HG03103 (cell line): ENCODE results near the gene UPK2.
"Not testable (repeated sequence)": the region's sequence is repeated elsewhere in the genome, so short reads cannot be mapped to it uniquely, and the experiment has no call there.

ENCODE experiments used
- ATAC-seq: cut with Tn5 transposase; IDR thresholded peaks from one replicate; pipeline ENCODE4 v1.9.1; 2021; ENCODE audit warnings: low read depth; ENCODE audit not compliant: unreplicated experiment

UPK2 gene

GRCh38 chr11:118980191-118980881, 24.2 kb downstream of the UPK2 start:
- no peak for ATAC-seq

- ATAC-seq = not testable (repeated sequence)
Measured at GRCh38 chr11:118984337-118984736, 28.2 kb downstream of the UPK2 start.

- ATAC-seq = no peak
Measured at GRCh38 chr11:118984825-118985224, 28.7 kb downstream of the UPK2 start.

GRCh38 chr11:118988280-118988679, 32.2 kb downstream of the UPK2 start:
- ATAC-seq = no peak

- not testable (repeated sequence) for ATAC-seq
Measured at GRCh38 chr11:118991486-118992038, 35.5 kb downstream of the UPK2 start.

GRCh38 chr11:118996926-118997626, 41.0 kb downstream of the UPK2 start:
- ATAC-seq = peak; percentile 8

- ATAC-seq = peak; percentile 82
Measured at GRCh38 chr11:118997627-118998387, 41.7 kb downstream of the UPK2 start, which contains the start of gene CENATAC. Gene CENATAC, plus strand, starts transcription at chr11:118998138. Its CDS starts 60 bp downstream, at chr11:118998198.

- no peak for ATAC-seq
Measured at GRCh38 chr11:118998388-118998717, 42.3 kb downstream of the UPK2 start.

GRCh38 chr11:118998822-118999221, 42.7 kb downstream of the UPK2 start:
- ATAC-seq = no peak

- no peak for ATAC-seq
Measured at GRCh38 chr11:119000906-119001305, 44.8 kb downstream of the UPK2 start.

- ATAC-seq = no peak
Measured at GRCh38 chr11:119006656-119007055, 50.6 kb downstream of the UPK2 start.
